H9 (cell line): ENCODE results near the gene FOXG1. TPM values are rescaled to one million over a fixed set of nuclear protein-coding genes. Genes with fewer than 3 reads are reported as not detected.

Experiments
- DNase-seq: peaks from one replicate; pipeline ENCODE4 v3.0.0-alpha.2; 2017
- H2AFZ ChIP-seq: one replicate; pipeline ENCODE4 v1.6.1; 2013; ENCODE audit warnings: mild to moderate bottlenecking, low read length, control low read depth, moderate library complexity
- H2AK5ac ChIP-seq: 2 replicates; pipeline ENCODE4 v1.6.1; 2013; ENCODE audit warnings: low read length, control low read depth, mixed read lengths; ENCODE audit not compliant: insufficient read length
- H2BK120ac ChIP-seq: one replicate; pipeline ENCODE4 v1.6.1; 2013; ENCODE audit warnings: low read depth, mild to moderate bottlenecking, low read length, control low read depth, inconsistent platforms; ENCODE audit not compliant: poor library complexity, severe bottlenecking
- H2BK12ac ChIP-seq: 2 replicates; pipeline ENCODE4 v1.6.1; 2013; ENCODE audit warnings: low read length, control low read depth, mixed read lengths, low read depth; ENCODE audit not compliant: insufficient read length
- H2BK15ac ChIP-seq: 2 replicates; pipeline ENCODE4 v1.6.1; 2013; ENCODE audit warnings: low read depth, low read length, control low read depth
- H2BK20ac ChIP-seq: one replicate; pipeline ENCODE4 v1.6.1; 2013; ENCODE audit warnings: low read depth, mild to moderate bottlenecking, low read length, control low read depth, inconsistent platforms; ENCODE audit not compliant: poor library complexity, severe bottlenecking
- H2BK5ac ChIP-seq: 2 replicates; pipeline ENCODE4 v1.6.1; 2013; ENCODE audit warnings: low read length, control low read depth, mixed read lengths; ENCODE audit not compliant: insufficient read length
- H3K14ac ChIP-seq: 2 replicates; pipeline ENCODE4 v1.6.1; 2013; ENCODE audit warnings: low read length, control low read depth; ENCODE audit not compliant: insufficient read depth
- H3K18ac ChIP-seq: 2 replicates; pipeline ENCODE4 v1.6.1; 2013; ENCODE audit warnings: low read depth, mild to moderate bottlenecking, mixed read lengths, low read length, control low read depth; ENCODE audit not compliant: insufficient read length
- H3K23ac ChIP-seq: 2 replicates; pipeline ENCODE4 v1.6.1; 2013; ENCODE audit warnings: low read length, control low read depth, mixed read lengths, low read depth; ENCODE audit not compliant: insufficient read length
- H3K23me2 ChIP-seq: 2 replicates; pipeline ENCODE4 v1.6.1; 2013; ENCODE audit warnings: low read depth, mild to moderate bottlenecking, mixed read lengths, low read length, control low read depth; ENCODE audit not compliant: insufficient read length, poor library complexity, severe bottlenecking
- H3K27ac ChIP-seq: 2 replicates; pipeline ENCODE4 v1.5.1; 2013; ENCODE audit warnings: low read length, control low read depth, mixed read lengths, low read depth; ENCODE audit not compliant: insufficient read length
- H3K27me3 ChIP-seq: 2 replicates; pipeline ENCODE4 v1.6.1; 2013; ENCODE audit warnings: low read length, control low read depth, inconsistent platforms; ENCODE audit not compliant: insufficient read depth
- H3K4ac ChIP-seq: 2 replicates; pipeline ENCODE4 v1.6.1; 2013; ENCODE audit warnings: low read depth, mild to moderate bottlenecking, control low read depth, inconsistent platforms, low read length, moderate library complexity
- H3K4me1 ChIP-seq: 2 replicates; pipeline ENCODE4 v1.6.1; 2013; ENCODE audit warnings: low read length, control low read depth, inconsistent platforms; ENCODE audit not compliant: insufficient read depth
- H3K4me2 ChIP-seq: 2 replicates; pipeline ENCODE4 v1.6.1; 2013; ENCODE audit warnings: low read length, control low read depth, mixed read lengths; ENCODE audit not compliant: insufficient read length, insufficient read depth
- H3K56ac ChIP-seq: 2 replicates; pipeline ENCODE4 v1.6.1; 2013; ENCODE audit warnings: low read depth, mild to moderate bottlenecking, mixed read lengths, low read length, control low read depth; ENCODE audit not compliant: insufficient read length
- H3K79me1 ChIP-seq: 2 replicates; pipeline ENCODE4 v1.6.1; 2013; ENCODE audit warnings: low read depth, mild to moderate bottlenecking, moderate library complexity, low read length, control low read depth, inconsistent platforms; ENCODE audit not compliant: insufficient read depth, poor library complexity, severe bottlenecking
- H3K79me2 ChIP-seq: 2 replicates; pipeline ENCODE4 v1.6.1; 2013; ENCODE audit warnings: low read length, control low read depth, inconsistent platforms; ENCODE audit not compliant: insufficient read depth
- H3K9ac ChIP-seq: 2 replicates; pipeline ENCODE4 v1.6.1; 2013; ENCODE audit warnings: low read length, control low read depth, mixed read lengths; ENCODE audit not compliant: insufficient read length; ENCODE audit errors: extremely low read depth
- H3K9me3 ChIP-seq: one replicate; pipeline ENCODE4 v1.6.1; 2013; ENCODE audit warnings: low read depth, low read length, inconsistent platforms; ENCODE audit not compliant: control insufficient read depth
- H3T11ph ChIP-seq: one replicate; pipeline ENCODE4 v1.6.1; 2013; ENCODE audit warnings: mild to moderate bottlenecking, low read length, control low read depth, inconsistent platforms
- H4K20me1 ChIP-seq: one replicate; pipeline ENCODE4 v1.6.1; 2013; ENCODE audit not compliant: control insufficient read depth, insufficient read length, insufficient read depth
- H4K5ac ChIP-seq: 2 replicates; pipeline ENCODE4 v1.6.1; 2013; ENCODE audit warnings: low read depth, mild to moderate bottlenecking, mixed read lengths, low read length, control low read depth; ENCODE audit not compliant: insufficient read length
- H4K8ac ChIP-seq: replicated peaks from 2 replicates; pipeline ENCODE4 v1.6.1; 2013; ENCODE audit warnings: low read length, control low read depth, mixed read lengths, low read depth; ENCODE audit not compliant: insufficient read length
- H4K91ac ChIP-seq: 2 replicates; pipeline ENCODE4 v1.6.1; 2013; ENCODE audit warnings: low read depth, mild to moderate bottlenecking, moderate library complexity, mixed read lengths, low read length, control low read depth; ENCODE audit not compliant: insufficient read length
- H3K27ac Mint-ChIP-seq, 3 experiments: 2 replicates in 2 of 3; 3 replicates in 1 of 3; pipeline ENCODE4 v1.8.0; 2020 to 2021; ENCODE audit warnings: mixed read lengths in 3 of 3, mild to moderate bottlenecking in 1 of 3, moderate library complexity in 1 of 3
- H3K27me3 Mint-ChIP-seq: 2 replicates; pipeline ENCODE4 v1.8.0; 2021; ENCODE audit warnings: low read depth, mild to moderate bottlenecking, moderate library complexity, mixed read lengths
- H3K36me3 Mint-ChIP-seq, 3 experiments: 2 replicates in 2 of 3; 3 replicates in 1 of 3; pipeline ENCODE4 v1.8.0; 2020 to 2021; ENCODE audit warnings: low read depth in 3 of 3, mixed read lengths in 3 of 3; ENCODE audit not compliant: insufficient read depth in 1 of 3
- H3K4me1 Mint-ChIP-seq, 2 experiments: 2 replicates each; pipeline ENCODE4 v1.8.0; 2020; ENCODE audit warnings: mixed read lengths in 2 of 2
- H3K4me3 Mint-ChIP-seq, 2 experiments: 2 replicates in 1 of 2; 3 replicates in 1 of 2; pipeline ENCODE4 v1.8.0; 2020 to 2021; ENCODE audit warnings: mild to moderate bottlenecking in 2 of 2, mixed read lengths in 2 of 2, moderate library complexity in 1 of 2
- H3K9me3 Mint-ChIP-seq, 2 experiments: 2 replicates in 1 of 2; 3 replicates in 1 of 2; pipeline ENCODE4 v1.8.0; 2020; ENCODE audit warnings: mild to moderate bottlenecking in 2 of 2, mixed read lengths in 2 of 2, moderate library complexity in 1 of 2
- CTCF ChIP-seq: fragments of 200-600 bp; sonication (generic); conservative IDR thresholded peaks from 3 replicates; pipeline ENCODE4 v1.8.0; 2021; ENCODE audit warnings: antibody characterized with exemption, mild to moderate bottlenecking
- WGBS: extraction: QIAGEN DNeasy Blood & Tissue Kit; methylation state at CpG from one replicate; pipeline ENCODE4 v1.1.7; 2013; ENCODE audit warnings: missing lambda C conversion rate, low lambda C conversion rate, mixed read lengths; ENCODE audit not compliant: insufficient read length; ENCODE audit errors: extremely low coverage; 5-methylcytosine and 5-hydroxymethylcytosine counted together
- total RNA-seq: library from RNA; stranded (reverse); gene quantifications from 2 replicates; pipeline ENCODE4 v1.2.1, GENCODE V29; 2021

Gene FOXG1
- total RNA-seq, 1 experiment from 2014 or later = 0.11 TPM

- no peak overlapping the region for H2BK15ac ChIP-seq
- H3K18ac ChIP-seq = no peak overlapping the region
- H3K4me1 Mint-ChIP-seq = no peaks in the 10 kb centered on the region
- no peak overlapping the region for H3T11ph ChIP-seq
- no peaks in the 10 kb centered on the region for H3K4me1 ChIP-seq
- H3K23me2 ChIP-seq = no peaks in the 10 kb centered on the region
- no peak overlapping the region for H2BK120ac ChIP-seq
- no peak overlapping the region for H2AFZ ChIP-seq
- no peak for DNase-seq
- no peak overlapping the region for H4K8ac ChIP-seq
- H3K79me2 ChIP-seq = no peaks in the 10 kb centered on the region
- H4K5ac ChIP-seq = no peak overlapping the region
- no peak overlapping the region for H3K23ac ChIP-seq
- no peak overlapping the region for H2BK20ac ChIP-seq
- H2BK12ac ChIP-seq = no peak overlapping the region
- no peaks in the 10 kb centered on the region for H3K79me1 ChIP-seq
- no peak overlapping the region for H3K4ac ChIP-seq
- H4K91ac ChIP-seq = no peak overlapping the region
- H3K27me3 Mint-ChIP-seq = peaks cover 1% of the 10 kb centered on the region
- no peak overlapping the region for H2AK5ac ChIP-seq
- H2BK5ac ChIP-seq = no peak overlapping the region
- TF ChIP-seq CTCF = no peak
- no peak overlapping the region for H3K27ac Mint-ChIP-seq
- H3K36me3 Mint-ChIP-seq = no peaks in the 10 kb centered on the region
- no peak overlapping the region for H3K9ac ChIP-seq
- no peak overlapping the region for H3K14ac ChIP-seq
- no peak overlapping the region for H3K4me3 Mint-ChIP-seq
- H3K9me3 Mint-ChIP-seq = peaks cover 0 to 6% of the 10 kb centered on the region in 2 experiments; a peak in 2 of 5 replicates
- H4K20me1 ChIP-seq = no peaks in the 10 kb centered on the region
- no CpG with 5 or more reads among the region's 1 CpG for WGBS
- no peak overlapping the region for H3K56ac ChIP-seq
- no peak overlapping the region for H3K27ac ChIP-seq
- no peaks in the 10 kb centered on the region for H3K9me3 ChIP-seq
- no peaks in the 10 kb centered on the region for H3K27me3 ChIP-seq
- H3K4me2 ChIP-seq = no peak overlapping the region
These were observed 21.4 kb upstream of the FOXG1 start for GRCh38 chr14:28745176-28745575.
